ENCODE results near the gene PAOX. TPM values are rescaled to one million over a fixed set of nuclear protein-coding genes. Genes with fewer than 3 reads are reported as not detected.
A peak's percentile ranks its signal among the peaks of the same experiment; 100 is the strongest.

PAOX gene
- total and polyA plus RNA-seq, 2 of the 13 experiments (the other 11 are each of a cell fraction or from before 2014, with no cell fraction given) = 0.49 to 0.77 TPM

DNA sequence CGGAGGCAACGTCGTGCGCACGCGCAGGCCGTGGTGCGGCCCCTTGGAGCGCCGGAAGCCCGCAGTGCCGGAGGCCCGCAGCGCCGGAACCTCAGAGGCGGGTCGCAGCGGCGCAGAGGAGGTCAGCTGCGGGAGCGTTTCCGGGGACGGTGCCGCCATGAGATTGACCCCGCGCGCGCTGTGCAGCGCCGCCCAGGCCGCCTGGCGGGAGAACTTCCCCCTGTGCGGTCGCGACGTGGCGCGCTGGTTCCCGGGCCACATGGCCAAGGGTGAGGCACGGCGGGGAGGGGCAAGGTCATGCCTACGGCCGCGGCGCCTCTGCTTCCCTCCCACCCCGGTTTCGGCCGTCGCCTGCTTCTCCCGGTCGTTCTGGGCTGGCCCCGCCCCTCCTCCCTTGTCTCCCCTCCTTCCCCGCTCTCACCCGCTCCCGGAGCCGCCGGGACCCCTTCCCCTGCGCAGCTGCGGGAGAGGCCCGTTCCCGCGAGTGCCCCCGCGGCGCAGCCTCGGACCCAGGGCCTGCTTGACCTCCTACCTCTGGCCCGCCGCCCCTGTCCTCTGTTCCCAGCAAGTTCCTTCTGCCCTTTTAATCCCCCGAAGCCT, 15.1 kb downstream of the PAOX start, which contains the start of gene MTG1 (continued):
- TF ChIP-seq WIZ (CRISPR knock-in tag; IDR thresholded peaks at IDR 0.05) (no peak), MBD4 (IDR thresholded peaks at IDR 0.05; ENCODE audit: borderline replicate concordance, low read length) (no peak), CBX2 (IDR thresholded peaks at IDR 0.05; ENCODE audit: low read depth, low read length) (no peak), CBX2 (CRISPR knock-in tag; IDR thresholded peaks at IDR 0.05; ENCODE audit: low read depth) (0 out of 2 replicates have a peak, but pooled peaks have one; percentile 75), DNMT3B (CRISPR knock-in tag; conservative IDR thresholded peaks at IDR 0.05) (no peak), ARNT (IDR thresholded peaks at IDR 0.05) (no peak), IKZF1 (IDR thresholded peaks at IDR 0.05) (no peak), KLF13 (CRISPR knock-in tag; IDR thresholded peaks at IDR 0.05) (peak; percentile 82; the same call in 1 of the 2 replicates), MEIS1 (CRISPR knock-in tag; IDR thresholded peaks at IDR 0.05; ENCODE audit: borderline replicate concordance) (peak; percentile 83; the same call in 1 of the 2 replicates), SOX13 (IDR thresholded peaks at IDR 0.05) (no peak; the same call in 1 of the 2 replicates), SOX13 (CRISPR knock-in tag; conservative IDR thresholded peaks at IDR 0.05 in 1 of 2, IDR thresholded peaks at IDR 0.05 in 1 of 2) (peak in 1 of 2 experiments; percentile 47; a peak in 1 of 4 replicates), ZNF256 (CRISPR knock-in tag; conservative IDR thresholded peaks at IDR 0.05) (no peak; the same call in 1 of the 2 replicates), DNMT1 (CRISPR knock-in tag; IDR thresholded peaks at IDR 0.05) (0 out of 2 replicates have a peak, but pooled peaks have one; percentile 81), ZNF557 (CRISPR knock-in tag; IDR thresholded peaks at IDR 0.05) (peak; percentile 55; the same call in 1 of the 2 replicates), HNF4G (IDR thresholded peaks at IDR 0.05; ENCODE audit: borderline replicate concordance, low read depth, low read length) (peak; percentile 22; the same call in 1 of the 2 replicates), HNF4G (CRISPR knock-in tag; IDR thresholded peaks at IDR 0.05; ENCODE audit: borderline replicate concordance, low read depth) (no peak), ZNF296 (CRISPR knock-in tag; conservative IDR thresholded peaks at IDR 0.05) (no peak), MIXL1 (CRISPR knock-in tag; IDR thresholded peaks at IDR 0.05) (peak; percentile 23; the same call in 1 of the 2 replicates), POLR2AphosphoS2 (IDR thresholded peaks at IDR 0.05; ENCODE audit: low read depth, low read length) (no peak), ZNF607 (CRISPR knock-in tag; IDR thresholded peaks at IDR 0.05; ENCODE audit: borderline replicate concordance) (peak; percentile 84)
- TF ChIP-seq, protein P1, sequence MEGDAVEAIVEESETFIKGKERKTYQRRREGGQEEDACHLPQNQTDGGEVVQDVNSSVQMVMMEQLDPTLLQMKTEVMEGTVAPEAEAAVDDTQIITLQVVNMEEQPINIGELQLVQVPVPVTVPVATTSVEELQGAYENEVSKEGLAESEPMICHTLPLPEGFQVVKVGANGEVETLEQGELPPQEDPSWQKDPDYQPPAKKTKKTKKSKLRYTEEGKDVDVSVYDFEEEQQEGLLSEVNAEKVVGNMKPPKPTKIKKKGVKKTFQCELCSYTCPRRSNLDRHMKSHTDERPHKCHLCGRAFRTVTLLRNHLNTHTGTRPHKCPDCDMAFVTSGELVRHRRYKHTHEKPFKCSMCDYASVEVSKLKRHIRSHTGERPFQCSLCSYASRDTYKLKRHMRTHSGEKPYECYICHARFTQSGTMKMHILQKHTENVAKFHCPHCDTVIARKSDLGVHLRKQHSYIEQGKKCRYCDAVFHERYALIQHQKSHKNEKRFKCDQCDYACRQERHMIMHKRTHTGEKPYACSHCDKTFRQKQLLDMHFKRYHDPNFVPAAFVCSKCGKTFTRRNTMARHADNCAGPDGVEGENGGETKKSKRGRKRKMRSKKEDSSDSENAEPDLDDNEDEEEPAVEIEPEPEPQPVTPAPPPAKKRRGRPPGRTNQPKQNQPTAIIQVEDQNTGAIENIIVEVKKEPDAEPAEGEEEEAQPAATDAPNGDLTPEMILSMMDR (CRISPR knock-in tag; IDR thresholded peaks at IDR 0.05) = peak; percentile 66
- TF ChIP-seq, protein P2, sequence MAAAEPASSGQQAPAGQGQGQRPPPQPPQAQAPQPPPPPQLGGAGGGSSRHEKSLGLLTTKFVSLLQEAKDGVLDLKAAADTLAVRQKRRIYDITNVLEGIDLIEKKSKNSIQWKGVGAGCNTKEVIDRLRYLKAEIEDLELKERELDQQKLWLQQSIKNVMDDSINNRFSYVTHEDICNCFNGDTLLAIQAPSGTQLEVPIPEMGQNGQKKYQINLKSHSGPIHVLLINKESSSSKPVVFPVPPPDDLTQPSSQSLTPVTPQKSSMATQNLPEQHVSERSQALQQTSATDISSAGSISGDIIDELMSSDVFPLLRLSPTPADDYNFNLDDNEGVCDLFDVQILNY (CRISPR knock-in tag; conservative IDR thresholded peaks at IDR 0.05) = peak; percentile 83
- TF ChIP-seq, protein P3, sequence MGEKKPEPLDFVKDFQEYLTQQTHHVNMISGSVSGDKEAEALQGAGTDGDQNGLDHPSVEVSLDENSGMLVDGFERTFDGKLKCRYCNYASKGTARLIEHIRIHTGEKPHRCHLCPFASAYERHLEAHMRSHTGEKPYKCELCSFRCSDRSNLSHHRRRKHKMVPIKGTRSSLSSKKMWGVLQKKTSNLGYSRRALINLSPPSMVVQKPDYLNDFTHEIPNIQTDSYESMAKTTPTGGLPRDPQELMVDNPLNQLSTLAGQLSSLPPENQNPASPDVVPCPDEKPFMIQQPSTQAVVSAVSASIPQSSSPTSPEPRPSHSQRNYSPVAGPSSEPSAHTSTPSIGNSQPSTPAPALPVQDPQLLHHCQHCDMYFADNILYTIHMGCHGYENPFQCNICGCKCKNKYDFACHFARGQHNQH (CRISPR knock-in tag; IDR thresholded peaks at IDR 0.05) = peak; percentile 91
- TF ChIP-seq, protein P4, sequence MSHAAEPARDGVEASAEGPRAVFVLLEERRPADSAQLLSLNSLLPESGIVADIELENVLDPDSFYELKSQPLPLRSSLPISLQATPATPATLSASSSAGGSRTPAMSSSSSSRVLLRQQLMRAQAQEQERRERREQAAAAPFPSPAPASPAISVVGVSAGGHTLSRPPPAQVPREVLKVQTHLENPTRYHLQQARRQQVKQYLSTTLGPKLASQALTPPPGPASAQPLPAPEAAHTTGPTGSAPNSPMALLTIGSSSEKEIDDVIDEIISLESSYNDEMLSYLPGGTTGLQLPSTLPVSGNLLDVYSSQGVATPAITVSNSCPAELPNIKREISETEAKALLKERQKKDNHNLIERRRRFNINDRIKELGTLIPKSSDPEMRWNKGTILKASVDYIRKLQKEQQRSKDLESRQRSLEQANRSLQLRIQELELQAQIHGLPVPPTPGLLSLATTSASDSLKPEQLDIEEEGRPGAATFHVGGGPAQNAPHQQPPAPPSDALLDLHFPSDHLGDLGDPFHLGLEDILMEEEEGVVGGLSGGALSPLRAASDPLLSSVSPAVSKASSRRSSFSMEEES (CRISPR knock-in tag; IDR thresholded peaks at IDR 0.05) = peak; percentile 72
- TF ChIP-seq, protein P5, sequence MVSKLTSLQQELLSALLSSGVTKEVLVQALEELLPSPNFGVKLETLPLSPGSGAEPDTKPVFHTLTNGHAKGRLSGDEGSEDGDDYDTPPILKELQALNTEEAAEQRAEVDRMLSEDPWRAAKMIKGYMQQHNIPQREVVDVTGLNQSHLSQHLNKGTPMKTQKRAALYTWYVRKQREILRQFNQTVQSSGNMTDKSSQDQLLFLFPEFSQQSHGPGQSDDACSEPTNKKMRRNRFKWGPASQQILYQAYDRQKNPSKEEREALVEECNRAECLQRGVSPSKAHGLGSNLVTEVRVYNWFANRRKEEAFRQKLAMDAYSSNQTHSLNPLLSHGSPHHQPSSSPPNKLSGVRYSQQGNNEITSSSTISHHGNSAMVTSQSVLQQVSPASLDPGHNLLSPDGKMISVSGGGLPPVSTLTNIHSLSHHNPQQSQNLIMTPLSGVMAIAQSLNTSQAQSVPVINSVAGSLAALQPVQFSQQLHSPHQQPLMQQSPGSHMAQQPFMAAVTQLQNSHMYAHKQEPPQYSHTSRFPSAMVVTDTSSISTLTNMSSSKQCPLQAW (CRISPR knock-in tag; IDR thresholded peaks at IDR 0.05) = no peak

Data from HepG2 (cell line).